ENCODE data around the gene CTIF. TPM values are rescaled to one million over a fixed set of nuclear protein-coding genes. Genes with fewer than 3 reads are reported as not detected.
A peak's percentile ranks its signal among the peaks of the same experiment; 100 is the strongest.

The CTIF gene
- total and polyA plus RNA-seq, 11 donors: 21.2 to 93.0 (median 68.0) TPM

GRCh38 chr18:48682768-48683167, 143.9 kb downstream of the CTIF start:
- no peak for TF ChIP-seq POLR2A (IDR thresholded peaks at IDR 0.05)
- TF ChIP-seq, protein P1, sequence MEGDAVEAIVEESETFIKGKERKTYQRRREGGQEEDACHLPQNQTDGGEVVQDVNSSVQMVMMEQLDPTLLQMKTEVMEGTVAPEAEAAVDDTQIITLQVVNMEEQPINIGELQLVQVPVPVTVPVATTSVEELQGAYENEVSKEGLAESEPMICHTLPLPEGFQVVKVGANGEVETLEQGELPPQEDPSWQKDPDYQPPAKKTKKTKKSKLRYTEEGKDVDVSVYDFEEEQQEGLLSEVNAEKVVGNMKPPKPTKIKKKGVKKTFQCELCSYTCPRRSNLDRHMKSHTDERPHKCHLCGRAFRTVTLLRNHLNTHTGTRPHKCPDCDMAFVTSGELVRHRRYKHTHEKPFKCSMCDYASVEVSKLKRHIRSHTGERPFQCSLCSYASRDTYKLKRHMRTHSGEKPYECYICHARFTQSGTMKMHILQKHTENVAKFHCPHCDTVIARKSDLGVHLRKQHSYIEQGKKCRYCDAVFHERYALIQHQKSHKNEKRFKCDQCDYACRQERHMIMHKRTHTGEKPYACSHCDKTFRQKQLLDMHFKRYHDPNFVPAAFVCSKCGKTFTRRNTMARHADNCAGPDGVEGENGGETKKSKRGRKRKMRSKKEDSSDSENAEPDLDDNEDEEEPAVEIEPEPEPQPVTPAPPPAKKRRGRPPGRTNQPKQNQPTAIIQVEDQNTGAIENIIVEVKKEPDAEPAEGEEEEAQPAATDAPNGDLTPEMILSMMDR (IDR thresholded peaks at IDR 0.05): no peak
- DNase-seq: no peak
- no peak for ATAC-seq
- Histone ChIP-seq H3K36me3 (peaks cover 0 to 5% (median 0%) of the 10 kb centered on the region in 9 donors), H3K27ac (peak overlapping the region in 2 of 12 donors; percentile 83 to 88), H3K9me3 (no peaks in the 10 kb centered on the region), H3K4me1 (peaks cover 8 to 70% (median 40%) of the 10 kb centered on the region in 12 donors), H3K4me3 (no peak overlapping the region), H3K27me3 (no peaks in the 10 kb centered on the region)
- intact Hi-C loops (cut with DNase I): loop anchor here in 3 of 10 donors (5.0 to 10.0 kb wide), 4 partner anchors 62 to 255 kb away; no protein-coding TSS in a partner anchor
- 96 to 98% (median 97%) methylated on average over 10 to 13 of the region's 13 CpGs for whole genome bisulfite sequencing, 4 donors

GRCh38 chr18:48683197-48683596, 144.4 kb downstream of the CTIF start:
- Histone ChIP-seq H3K9me3 (no peaks in the 10 kb centered on the region), H3K27ac (no peak overlapping the region), H3K4me1 (peaks cover 8 to 70% (median 38%) of the 10 kb centered on the region in 12 donors), H3K36me3 (peaks cover 0 to 9% (median 0%) of the 10 kb centered on the region in 9 donors), H3K4me3 (no peak overlapping the region), H3K27me3 (no peaks in the 10 kb centered on the region)
- WGBS, 4 donors: 83 to 100% (median 89%) methylated on average over 4 to 6 of the region's 6 CpGs
- no peak for ATAC-seq
- no peak for DNase-seq
- intact Hi-C loops (cut with DNase I): loop anchor here in 3 of 10 donors (5.0 to 10.0 kb wide), 4 partner anchors 62 to 254 kb away; no protein-coding TSS in a partner anchor
- no peak for TF ChIP-seq POLR2A (IDR thresholded peaks at IDR 0.05)
- TF ChIP-seq, protein P1 (IDR thresholded peaks at IDR 0.05): no peak

DNA sequence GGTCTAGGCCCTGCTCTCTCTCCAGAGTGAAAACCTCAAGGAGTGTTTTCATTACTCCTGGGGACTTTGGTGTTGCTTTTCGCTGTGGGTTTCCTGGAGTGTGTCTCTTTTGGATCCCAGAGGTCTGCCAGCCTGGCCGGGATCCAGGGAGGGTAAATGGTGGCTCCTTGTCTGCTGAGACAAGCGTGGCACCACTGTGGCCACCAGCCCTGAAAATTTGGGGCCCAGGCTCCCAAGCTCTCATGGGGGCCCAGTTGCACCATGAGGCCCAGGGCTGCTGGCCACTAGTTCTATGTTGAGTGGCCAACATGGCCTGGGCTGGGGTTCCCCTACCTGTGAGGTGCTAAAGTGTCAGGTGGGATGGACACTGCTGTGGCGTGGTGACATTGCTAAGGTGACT, 144.8 kb downstream of the CTIF start:
- 89 to 93% (median 91%) methylated on average over 4 of the region's 4 CpGs for WGBS, 4 donors
- no peaks in the 10 kb centered on the region for H3K27me3 ChIP-seq
- DNase-seq: no peak
- H3K9me3 ChIP-seq: no peaks in the 10 kb centered on the region
- no peak overlapping the region for H3K4me3 ChIP-seq
- H3K27ac ChIP-seq: no peak overlapping the region
- H3K36me3 ChIP-seq: peaks cover 0 to 13% (median 0%) of the 10 kb centered on the region in 9 donors
- intact Hi-C loops (cut with DNase I): loop anchor here in 3 of 10 donors (5.0 to 10.0 kb wide), 4 partner anchors 61 to 254 kb away; no protein-coding TSS in a partner anchor
- no peak for TF ChIP-seq POLR2A (IDR thresholded peaks at IDR 0.05)
- TF ChIP-seq, protein P1 (IDR thresholded peaks at IDR 0.05): no peak
- ATAC-seq: no peak
- peaks cover 8 to 70% (median 39%) of the 10 kb centered on the region in 12 donors for H3K4me1 ChIP-seq

DNA sequence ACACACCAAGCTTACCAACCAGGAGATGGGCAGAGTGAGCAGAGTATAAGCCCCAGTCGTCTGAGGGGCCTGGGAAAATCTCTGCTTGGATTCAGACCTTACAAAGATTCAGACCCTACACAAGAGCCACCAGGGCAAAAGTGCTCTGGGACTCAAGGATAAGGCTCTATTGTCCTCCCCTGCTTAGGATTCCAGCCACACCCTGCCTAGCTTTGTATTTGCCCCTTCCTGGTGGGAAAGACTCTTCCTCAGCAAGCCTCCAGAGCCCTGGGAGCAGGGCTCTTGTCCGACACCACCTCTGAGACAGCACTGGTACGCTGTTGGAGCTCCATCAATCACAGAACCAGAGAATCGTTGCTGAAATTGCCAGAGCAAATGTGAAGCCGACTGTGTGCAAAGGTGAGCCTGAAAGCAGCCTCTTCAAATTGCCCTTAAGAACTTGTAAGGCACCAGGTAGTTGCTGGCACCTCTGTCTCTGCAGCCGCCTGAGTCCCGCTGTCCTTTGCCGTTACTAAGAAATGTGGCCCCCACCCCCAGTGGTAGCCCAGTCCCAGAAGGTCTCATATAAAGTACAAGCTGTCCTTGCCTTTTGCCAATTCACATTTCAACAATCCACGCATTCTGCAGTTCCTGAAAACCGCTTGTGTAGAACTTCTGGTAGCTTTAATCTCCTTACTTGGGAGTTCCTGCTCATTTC, 148.7 kb downstream of the CTIF start:
- Histone ChIP-seq H3K4me1 (peaks cover 0 to 50% (median 10%) of the 10 kb centered on the region in 12 donors), H3K27me3 (no peaks in the 10 kb centered on the region), H3K36me3 (peaks cover 0 to 25% (median 0%) of the 10 kb centered on the region in 9 donors), H3K9me3 (no peaks in the 10 kb centered on the region), H3K4me3 (peak overlapping the region in 2 of 12 donors; percentile 18 to 23), H3K27ac (peak overlapping the region in 10 of 12 donors; percentile 22 to 71 (median 50))
- intact Hi-C loops (cut with DNase I): loop anchor here in 1 of 10 donors (10.0 kb wide), 1 partner anchor 57 kb away; no protein-coding TSS in a partner anchor
- peak; percentile 26 to 58 (median 52) for ATAC-seq
- DNase-seq: no peak
- WGBS, 4 donors: 63 to 74% (median 67%) methylated on average over 10 of the region's 10 CpGs
- TF ChIP-seq, protein P1 (IDR thresholded peaks at IDR 0.05): no peak
- no peak for TF ChIP-seq POLR2A (IDR thresholded peaks at IDR 0.05)

Measured in heart left ventricle (tissue), 16 donors.